HepG2 (cell line): ENCODE results near the gene RNU2-63P. TPM values are rescaled to one million over a fixed set of nuclear protein-coding genes. Genes with fewer than 3 reads are reported as not detected.
A peak's percentile ranks its signal among the peaks of the same experiment; 100 is the strongest.

ENCODE experiments used
- ARNTL ChIP-seq: sonication (generic); formaldehyde crosslinking; IDR thresholded peaks from 2 replicates; pipeline ENCODE4 v1.4.0; 2020; ENCODE audit warnings: mild to moderate bottlenecking, missing genetic modification reagents
- BRCA1 ChIP-seq: sonication (generic); formaldehyde crosslinking; IDR thresholded peaks from 2 replicates; pipeline ENCODE4 v1.4.0; 2020; ENCODE audit warnings: missing genetic modification reagents
- CBFB ChIP-seq: sonication (generic); formaldehyde crosslinking; IDR thresholded peaks from 2 replicates; pipeline ENCODE4 v1.4.0; 2020; ENCODE audit warnings: missing genetic modification reagents
- ETV6 ChIP-seq: sonication (generic); formaldehyde crosslinking; conservative IDR thresholded peaks from 2 replicates; pipeline ENCODE4 v1.4.0; 2020; ENCODE audit warnings: missing genetic modification reagents
- GABPA ChIP-seq, 2 experiments: IDR thresholded peaks; 2 replicates each; pipeline ENCODE4 v1.6.1; 2011 to 2016; ENCODE audit warnings: low read depth in 2 of 2, low read length in 1 of 2, missing biosample characterization in 1 of 2, missing genetic modification characterization in 1 of 2
- GPN1 ChIP-seq: sonication (generic); formaldehyde crosslinking; IDR thresholded peaks from 2 replicates; pipeline ENCODE4 v1.5.1; 2020; ENCODE audit warnings: missing genetic modification reagents, borderline replicate concordance
- ISX ChIP-seq: sonication (generic); formaldehyde crosslinking; conservative IDR thresholded peaks from 2 replicates; pipeline ENCODE4 v1.5.0; 2020; ENCODE audit warnings: missing genetic modification reagents
- MIXL1 ChIP-seq: IDR thresholded peaks from 2 replicates; pipeline ENCODE4 v1.6.1; 2016
- RCOR2 ChIP-seq: IDR thresholded peaks from 2 replicates; pipeline ENCODE4 v1.6.1; 2016; ENCODE audit warnings: missing biosample characterization, missing genetic modification reagents
- REL ChIP-seq: sonication (generic); formaldehyde crosslinking; conservative IDR thresholded peaks from 2 replicates; pipeline ENCODE4 v1.8.0; 2022; ENCODE audit warnings: mild to moderate bottlenecking, missing genetic modification reagents, moderate library complexity
- ZBTB2 ChIP-seq: sonication (generic); formaldehyde crosslinking; IDR thresholded peaks from 2 replicates; pipeline ENCODE4 v1.8.0; 2022; ENCODE audit warnings: low read depth, missing genetic modification reagents
- ZBTB37 ChIP-seq: sonication (generic); formaldehyde crosslinking; IDR thresholded peaks from 2 replicates; pipeline ENCODE4 v1.4.0; 2020; ENCODE audit warnings: mild to moderate bottlenecking, missing genetic modification reagents
- ZFP36L1 ChIP-seq: sonication (generic); formaldehyde crosslinking; IDR thresholded peaks from 2 replicates; pipeline ENCODE4 v1.8.0; 2022; ENCODE audit warnings: mild to moderate bottlenecking, missing genetic modification reagents, moderate library complexity
- ZNF24 ChIP-seq: fragments of 450-650 bp; IDR thresholded peaks from 2 replicates; pipeline ENCODE4 v1.6.1; 2017; ENCODE audit warnings: antibody characterized with exemption, mild to moderate bottlenecking
- ZNF264 ChIP-seq: sonication (generic); formaldehyde crosslinking; IDR thresholded peaks from 2 replicates; pipeline ENCODE4 v1.4.0; 2020; ENCODE audit warnings: missing genetic modification reagents
- ZNF414 ChIP-seq: sonication (generic); formaldehyde crosslinking; IDR thresholded peaks from 2 replicates; pipeline ENCODE4 v1.5.0; 2020; ENCODE audit warnings: missing genetic modification reagents
- ZNF549 ChIP-seq: sonication (generic); formaldehyde crosslinking; IDR thresholded peaks from 2 replicates; pipeline ENCODE4 v1.5.0; 2020; ENCODE audit warnings: missing genetic modification reagents
- ZNF788 ChIP-seq: sonication (generic); formaldehyde crosslinking; IDR thresholded peaks from 2 replicates; pipeline ENCODE4 v1.5.0; 2020; ENCODE audit warnings: mild to moderate bottlenecking, missing genetic modification reagents, borderline replicate concordance
- polyA plus RNA-seq, 8 experiments: library from polyadenylated mRNA; depleted of rRNA in 3 of 8; stranded (reverse) in 7 of 8; unstranded in 1 of 8; fragments of >200 nt; fragmentation: Illumina TruSeq in 4 of 8; extraction: Trizol in 4 of 8; gene quantifications; 2 replicates each; pipeline versions ENCODE4 v1.2.1 to v1.2.3, GENCODE V29; 2011 to 2016; ENCODE audit warnings: low read depth in 4 of 8, missing spikeins in 1 of 8, mixed read lengths in 1 of 8; ENCODE audit not compliant: insufficient read depth in 1 of 8
- total RNA-seq, 5 experiments: library from RNA; depleted of rRNA; stranded (reverse); fragments of >200 nt; fragmentation: Illumina TruSeq; extraction: Trizol; gene quantifications; 2 replicates each; pipeline ENCODE4 v1.2.3, GENCODE V29; 2016; ENCODE audit warnings: low read depth in 1 of 5
- TF ChIP-seq, protein P1 (sequence below): sonication (generic); formaldehyde crosslinking; IDR thresholded peaks from 2 replicates; pipeline ENCODE4 v1.4.0; 2020; ENCODE audit warnings: missing genetic modification reagents
- TF ChIP-seq, protein P2 (sequence below): sonication (generic); formaldehyde crosslinking; IDR thresholded peaks from 2 replicates; pipeline ENCODE4 v1.5.1; 2020; ENCODE audit warnings: mild to moderate bottlenecking, missing genetic modification reagents, borderline replicate concordance

The RNU2-63P gene
- total and polyA plus RNA-seq, 2 of the 13 experiments (the other 11 are each of a cell fraction or from before 2014, with no cell fraction given) = 6.8 TPM; not detected in 1

GRCh38 chr2:88059979-88060906 lies 43.9 kb upstream of the RNU2-63P start (continued):
- TF ChIP-seq ETV6 (CRISPR knock-in tag) = no peak
- no peak for TF ChIP-seq ZNF414 (CRISPR knock-in tag)
- no peak for TF ChIP-seq ZBTB37
- TF ChIP-seq RCOR2 = 0 out of 2 replicates have a peak, but pooled peaks have one; percentile 15
- no peak for TF ChIP-seq ZBTB2 (CRISPR knock-in tag)
- TF ChIP-seq MIXL1 = 0 out of 2 replicates have a peak, but pooled peaks have one; percentile 31
- TF ChIP-seq ARNTL (CRISPR knock-in tag) = no peak
- TF ChIP-seq REL (CRISPR knock-in tag) = no peak
- TF ChIP-seq ZNF264 = no peak
- no peak for TF ChIP-seq BRCA1
- no peak for TF ChIP-seq ZFP36L1
- TF ChIP-seq ZNF549 (CRISPR knock-in tag) = no peak
- TF ChIP-seq, protein P1, sequence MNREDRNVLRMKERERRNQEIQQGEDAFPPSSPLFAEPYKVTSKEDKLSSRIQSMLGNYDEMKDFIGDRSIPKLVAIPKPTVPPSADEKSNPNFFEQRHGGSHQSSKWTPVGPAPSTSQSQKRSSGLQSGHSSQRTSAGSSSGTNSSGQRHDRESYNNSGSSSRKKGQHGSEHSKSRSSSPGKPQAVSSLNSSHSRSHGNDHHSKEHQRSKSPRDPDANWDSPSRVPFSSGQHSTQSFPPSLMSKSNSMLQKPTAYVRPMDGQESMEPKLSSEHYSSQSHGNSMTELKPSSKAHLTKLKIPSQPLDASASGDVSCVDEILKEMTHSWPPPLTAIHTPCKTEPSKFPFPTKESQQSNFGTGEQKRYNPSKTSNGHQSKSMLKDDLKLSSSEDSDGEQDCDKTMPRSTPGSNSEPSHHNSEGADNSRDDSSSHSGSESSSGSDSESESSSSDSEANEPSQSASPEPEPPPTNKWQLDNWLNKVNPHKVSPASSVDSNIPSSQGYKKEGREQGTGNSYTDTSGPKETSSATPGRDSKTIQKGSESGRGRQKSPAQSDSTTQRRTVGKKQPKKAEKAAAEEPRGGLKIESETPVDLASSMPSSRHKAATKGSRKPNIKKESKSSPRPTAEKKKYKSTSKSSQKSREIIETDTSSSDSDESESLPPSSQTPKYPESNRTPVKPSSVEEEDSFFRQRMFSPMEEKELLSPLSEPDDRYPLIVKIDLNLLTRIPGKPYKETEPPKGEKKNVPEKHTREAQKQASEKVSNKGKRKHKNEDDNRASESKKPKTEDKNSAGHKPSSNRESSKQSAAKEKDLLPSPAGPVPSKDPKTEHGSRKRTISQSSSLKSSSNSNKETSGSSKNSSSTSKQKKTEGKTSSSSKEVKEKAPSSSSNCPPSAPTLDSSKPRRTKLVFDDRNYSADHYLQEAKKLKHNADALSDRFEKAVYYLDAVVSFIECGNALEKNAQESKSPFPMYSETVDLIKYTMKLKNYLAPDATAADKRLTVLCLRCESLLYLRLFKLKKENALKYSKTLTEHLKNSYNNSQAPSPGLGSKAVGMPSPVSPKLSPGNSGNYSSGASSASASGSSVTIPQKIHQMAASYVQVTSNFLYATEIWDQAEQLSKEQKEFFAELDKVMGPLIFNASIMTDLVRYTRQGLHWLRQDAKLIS = no peak
- no peak for TF ChIP-seq GABPA (IDR thresholded peaks at IDR 0.05; ENCODE audit: low read depth, low read length)
- no peak for TF ChIP-seq GABPA (CRISPR knock-in tag; IDR thresholded peaks at IDR 0.05; ENCODE audit: low read depth)
- TF ChIP-seq GPN1 (CRISPR knock-in tag) = no peak
- TF ChIP-seq ZNF24 = no peak
- TF ChIP-seq, protein P2, sequence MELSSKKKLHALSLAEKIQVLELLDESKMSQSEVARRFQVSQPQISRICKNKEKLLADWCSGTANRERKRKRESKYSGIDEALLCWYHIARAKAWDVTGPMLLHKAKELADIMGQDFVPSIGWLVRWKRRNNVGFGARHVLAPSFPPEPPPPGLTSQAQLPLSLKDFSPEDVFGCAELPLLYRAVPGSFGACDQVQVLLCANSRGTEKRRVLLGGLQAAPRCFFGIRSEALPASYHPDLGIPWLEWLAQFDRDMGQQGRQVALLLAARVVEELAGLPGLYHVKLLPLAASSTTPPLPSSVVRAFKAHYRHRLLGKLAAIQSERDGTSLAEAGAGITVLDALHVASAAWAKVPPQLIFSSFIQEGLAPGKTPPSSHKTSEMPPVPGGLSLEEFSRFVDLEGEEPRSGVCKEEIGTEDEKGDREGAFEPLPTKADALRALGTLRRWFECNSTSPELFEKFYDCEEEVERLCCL = no peak
- TF ChIP-seq ISX (CRISPR knock-in tag) = no peak
- TF ChIP-seq CBFB (CRISPR knock-in tag) = no peak
- TF ChIP-seq ZNF788 (CRISPR knock-in tag) = no peak
